Lower lobe of right lung (tissue), 2 donors: ENCODE measurements around the gene ALOX12. TPM values are rescaled to one million over a fixed set of nuclear protein-coding genes. Genes with fewer than 3 reads are reported as not detected.
A peak's percentile ranks its signal among the peaks of the same experiment; 100 is the strongest.
"Not testable (repeated sequence)": the region's sequence is repeated elsewhere in the genome, so short reads cannot be mapped to it uniquely, and the experiment has no call there.

Source experiments
- ATAC-seq, 2 donors: fragments of 200-7000 bp; cut with Tn5 transposase; one replicate each; pipeline ENCODE4 v1.9.1; 2020 to 2022; ENCODE audit warnings: mild to moderate bottlenecking in 2 of 2, moderate library complexity in 2 of 2
- DNase-seq: peaks from one replicate; pipeline ENCODE4 v3.0.0-alpha.2; 2020
- H3K27ac ChIP-seq: fragments of 200-600 bp; one replicate; pipeline ENCODE4 v1.8.0; 2022
- H3K27me3 ChIP-seq: fragments of 200-600 bp; one replicate; pipeline ENCODE4 v1.8.0; 2022; ENCODE audit warnings: low read depth
- H3K36me3 ChIP-seq: fragments of 200-600 bp; one replicate; pipeline ENCODE4 v1.8.0; 2022; ENCODE audit warnings: mild to moderate bottlenecking
- H3K4me1 ChIP-seq: fragments of 200-600 bp; one replicate; pipeline ENCODE4 v1.8.0; 2022
- H3K4me3 ChIP-seq: fragments of 200-600 bp; one replicate; pipeline ENCODE4 v1.8.0; 2022; ENCODE audit warnings: mild to moderate bottlenecking
- H3K9me3 ChIP-seq: fragments of 200-600 bp; one replicate; pipeline ENCODE4 v1.8.0; 2022
- CTCF ChIP-seq: fragments of 200-600 bp; IDR thresholded peaks from one replicate; pipeline ENCODE4 v1.8.0; 2022; ENCODE audit warnings: antibody characterized with exemption, mild to moderate bottlenecking
- intact Hi-C: fragments of 100-400 bp; cut with DNase I; formaldehyde crosslinking; loops from one replicate; pipeline ENCODE4 v1.11.0; 2022
- total RNA-seq: library from RNA; stranded (reverse); fragmentation: NEBNext Ultra II Directional; extraction: Animal tissue kit (Norgen Biotek cat#: 25700); gene quantifications from one replicate; pipeline ENCODE4 v1.2.1, GENCODE V29; 2021
- donor health status: DM: no; HTN: yes; CAD: no; lungs with severe emphysema.

ALOX12 gene
- total RNA-seq, 1 donor from 2014 or later = 0.86 TPM

- H3K4me1 ChIP-seq = peaks cover 29% of the 10 kb centered on the region
- H3K27ac ChIP-seq = peak overlapping the region; percentile 85
- no peaks in the 10 kb centered on the region for H3K9me3 ChIP-seq
- H3K4me3 ChIP-seq = peak overlapping the region; percentile 46
- peak; percentile 92 for DNase-seq
- intact Hi-C loops = no loop called here
- peak; percentile 5 for TF ChIP-seq CTCF
- no peaks in the 10 kb centered on the region for H3K36me3 ChIP-seq
- ATAC-seq = peak; percentile 82 to 91
- H3K27me3 ChIP-seq = peaks cover 28% of the 10 kb centered on the region
Observed at GRCh38 chr17:7046127-7046724, 50.4 kb downstream of the ALOX12 start.

GRCh38 chr17:7046725-7047397, 51.0 kb downstream of the ALOX12 start:
- ATAC-seq (peak in 1 of 2 donors; percentile 34), DNase-seq (peak; percentile 62)
- intact Hi-C loops = not testable (repeated sequence)

GRCh38 chr17:7047566-7047965, 51.7 kb downstream of the ALOX12 start:
- Histone ChIP-seq H3K9me3 (no peaks in the 10 kb centered on the region), H3K27me3 (peaks cover 17% of the 10 kb centered on the region), H3K4me3 (peak overlapping the region; percentile 46), H3K36me3 (no peaks in the 10 kb centered on the region), H3K4me1 (peaks cover 26% of the 10 kb centered on the region), H3K27ac (peak overlapping the region; percentile 85)
- TF ChIP-seq CTCF = no peak
- DNase-seq = no peak
- intact Hi-C loops = no loop called here
- no peak for ATAC-seq

More at GRCh38 chr17:7046725-7047397, 51.0 kb downstream of the ALOX12 start:
- H3K27ac ChIP-seq = peak overlapping the region; percentile 85
- H3K9me3 ChIP-seq, H3K36me3 ChIP-seq: not testable (repeated sequence)
- H3K4me1 ChIP-seq = peaks cover 29% of the 10 kb centered on the region
- peak overlapping the region; percentile 46 for H3K4me3 ChIP-seq
- peaks cover 24% of the 10 kb centered on the region for H3K27me3 ChIP-seq

GRCh38 chr17:7048968-7049367, 53.1 kb downstream of the ALOX12 start:
- intact Hi-C loops = no loop called here
- TF ChIP-seq CTCF = no peak
- ATAC-seq = no peak

GRCh38 chr17:7050583-7050982, 54.7 kb downstream of the ALOX12 start:
- not testable (repeated sequence) for H3K4me1 ChIP-seq, ATAC-seq, H3K9me3 ChIP-seq, H3K4me3 ChIP-seq, H3K36me3 ChIP-seq, H3K27me3 ChIP-seq, H3K27ac ChIP-seq, DNase-seq
- intact Hi-C loops = loop anchor here (5.0 kb wide), 1 partner anchor 87 kb away; no protein-coding TSS in a partner anchor

More at GRCh38 chr17:7048968-7049367, 53.1 kb downstream of the ALOX12 start:
- H3K27me3 ChIP-seq = peaks cover 4% of the 10 kb centered on the region
- no peak overlapping the region for H3K4me3 ChIP-seq
- H3K9me3 ChIP-seq = no peaks in the 10 kb centered on the region
- no peaks in the 10 kb centered on the region for H3K36me3 ChIP-seq
- H3K4me1 ChIP-seq = peaks cover 12% of the 10 kb centered on the region
- no peak overlapping the region for H3K27ac ChIP-seq
- DNase-seq = no peak

GRCh38 chr17:7056386-7056785, 60.5 kb downstream of the ALOX12 start:
- no peak for DNase-seq

More at GRCh38 chr17:7056386-7056785, 60.5 kb downstream of the ALOX12 start:
- ATAC-seq = no peak
- no peak overlapping the region for H3K4me3 ChIP-seq
- H3K9me3 ChIP-seq = no peaks in the 10 kb centered on the region
- no peak for TF ChIP-seq CTCF
- peaks cover 3% of the 10 kb centered on the region for H3K27me3 ChIP-seq
- H3K36me3 ChIP-seq = no peaks in the 10 kb centered on the region
- H3K27ac ChIP-seq = no peak overlapping the region
- intact Hi-C loops = no loop called here
- H3K4me1 ChIP-seq = no peaks in the 10 kb centered on the region
